ENCODE results near the gene SNRNP40. TPM values are rescaled to one million over a fixed set of nuclear protein-coding genes. Genes with fewer than 3 reads are reported as not detected.

Gene SNRNP40
- total and polyA plus RNA-seq, 12 donors = 12.0 to 58.7 (median 38.7) TPM

- Histone ChIP-seq H3K9me3 (replicated peaks in 1 of 3) (no peaks in the 10 kb centered on the region), H3K36me3 (replicated peaks in 1 of 2) (peaks cover 0 to 9% of the 10 kb centered on the region in 2 donors), H3K27ac (no peak overlapping the region), H3K4me1 (replicated peaks in 1 of 2) (peaks cover 0 to 4% of the 10 kb centered on the region in 2 donors), H3K27me3 (no peaks in the 10 kb centered on the region), H3K4me3 (no peak overlapping the region)
- intact Hi-C loops (cut with DNase I) = loop anchor here (5.0 to 10.0 kb wide), 2 partner anchors 152 to 155 kb away; no protein-coding TSS in a partner anchor
- TF ChIP-seq POLR2A (IDR thresholded peaks at IDR 0.05) (no peak), CTCF (IDR thresholded peaks at IDR 0.05) (no peak)
- peak in 6 of 7 donors; percentile 31 to 65 (median 43) for DNase-seq
- WGBS, 4 donors = 72 to 85% (median 73%) methylated on average over 10 of the region's 10 CpGs
These were observed 40.3 kb upstream of the SNRNP40 start for GRCh38 chr1:31336687-31337467.

GRCh38 chr1:31335007-31335406, 38.4 kb upstream of the SNRNP40 start:
- no peak for TF ChIP-seq POLR2A (IDR thresholded peaks at IDR 0.05)
- TF ChIP-seq CTCF (IDR thresholded peaks at IDR 0.05) = peak; percentile 40 to 70 (median 61)
- H3K27me3 ChIP-seq = no peaks in the 10 kb centered on the region
- intact Hi-C loops (cut with DNase I) = loop anchor here (5.0 to 10.0 kb wide), 2 partner anchors 150 to 153 kb away; no protein-coding TSS in a partner anchor
- DNase-seq = peak in 2 of 7 donors; percentile 14 to 25
- no peak overlapping the region for H3K27ac ChIP-seq
- H3K4me1 ChIP-seq (replicated peaks in 1 of 2) = peaks cover 0 to 4% of the 10 kb centered on the region in 2 donors
- no peaks in the 10 kb centered on the region for H3K9me3 ChIP-seq (replicated peaks in 1 of 3)
- peaks cover 0 to 9% of the 10 kb centered on the region in 2 donors for H3K36me3 ChIP-seq (replicated peaks in 1 of 2)
- H3K4me3 ChIP-seq = no peak overlapping the region

- no peak for DNase-seq
- H3K27me3 ChIP-seq = no peaks in the 10 kb centered on the region
- no peaks in the 10 kb centered on the region for H3K36me3 ChIP-seq (replicated peaks in 1 of 2)
- no peaks in the 10 kb centered on the region for H3K9me3 ChIP-seq (replicated peaks in 1 of 3)
- H3K27ac ChIP-seq = no peak overlapping the region
- no peak for TF ChIP-seq POLR2A (IDR thresholded peaks at IDR 0.05)
- TF ChIP-seq CTCF (IDR thresholded peaks at IDR 0.05) = no peak
- no peaks in the 10 kb centered on the region for H3K4me1 ChIP-seq (replicated peaks in 1 of 2)
- H3K4me3 ChIP-seq = no peak overlapping the region
- intact Hi-C loops (cut with DNase I) = no loop called here
- 82 to 90% (median 87%) methylated on average over 3 of the region's 3 CpGs for WGBS, 4 donors
These were observed 30.8 kb upstream of the SNRNP40 start for GRCh38 chr1:31327381-31327780.

GRCh38 chr1:31326461-31326860, 29.9 kb upstream of the SNRNP40 start:
- TF ChIP-seq CTCF (IDR thresholded peaks at IDR 0.05) = no peak
- no peak for TF ChIP-seq POLR2A (IDR thresholded peaks at IDR 0.05)
- Histone ChIP-seq H3K27ac (no peak overlapping the region), H3K4me1 (replicated peaks in 1 of 2) (no peaks in the 10 kb centered on the region), H3K36me3 (replicated peaks in 1 of 2) (no peaks in the 10 kb centered on the region), H3K4me3 (no peak overlapping the region), H3K9me3 (replicated peaks in 1 of 3) (no peaks in the 10 kb centered on the region), H3K27me3 (no peaks in the 10 kb centered on the region)
- intact Hi-C loops (cut with DNase I) = no loop called here
- no peak for DNase-seq
- WGBS, 4 donors = 88 to 95% (median 92%) methylated on average over 1 of the region's 1 CpG
